IPS-NIHi11 (cell line): ENCODE measurements around the gene STAU1.
"Not testable (repeated sequence)": the region's sequence is repeated elsewhere in the genome, so short reads cannot be mapped to it uniquely, and the experiment has no call there.

Experiments used
- DNase-seq: peaks from one replicate; pipeline ENCODE4 v3.0.0; 2012; ENCODE audit warnings: mixed read lengths, low spot score

Gene STAU1

GRCh38 chr20:49115564-49115963 is 72.6 kb downstream of the STAU1 start:
- no peak for DNase-seq

DNA sequence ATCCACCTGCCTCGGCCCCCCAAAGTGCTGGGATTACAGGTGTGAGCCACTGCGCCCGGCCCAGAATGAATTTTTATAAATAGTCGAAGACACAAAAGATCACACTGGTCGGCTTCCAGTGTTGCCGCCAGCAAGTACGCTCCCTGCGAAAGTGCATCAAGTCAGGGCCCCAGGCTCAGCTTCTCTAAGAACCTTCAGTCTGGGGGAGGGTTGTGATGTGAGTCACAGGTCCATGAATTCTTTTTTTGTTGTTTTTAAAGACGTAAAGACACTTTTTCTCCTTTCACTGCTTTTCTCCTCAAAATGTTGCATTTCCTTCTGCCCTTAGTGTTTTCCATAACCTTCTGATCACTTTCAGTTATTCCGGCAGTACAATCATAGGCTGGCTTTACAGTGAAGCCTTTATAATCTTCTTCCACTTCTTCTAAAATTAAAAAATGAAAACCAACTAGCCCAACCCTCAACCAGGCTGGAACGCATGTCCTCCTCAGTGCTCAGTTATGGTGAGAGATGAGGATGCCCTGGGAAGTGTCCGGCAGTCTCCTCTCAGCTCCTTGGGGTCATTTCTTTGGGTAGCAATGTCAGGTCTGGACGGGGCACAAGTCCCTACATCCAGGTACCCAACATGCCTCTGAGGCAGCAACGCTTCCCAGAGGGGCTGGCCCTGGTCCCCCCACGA is 75.4 kb downstream of the STAU1 start:
- no peak for DNase-seq

DNA sequence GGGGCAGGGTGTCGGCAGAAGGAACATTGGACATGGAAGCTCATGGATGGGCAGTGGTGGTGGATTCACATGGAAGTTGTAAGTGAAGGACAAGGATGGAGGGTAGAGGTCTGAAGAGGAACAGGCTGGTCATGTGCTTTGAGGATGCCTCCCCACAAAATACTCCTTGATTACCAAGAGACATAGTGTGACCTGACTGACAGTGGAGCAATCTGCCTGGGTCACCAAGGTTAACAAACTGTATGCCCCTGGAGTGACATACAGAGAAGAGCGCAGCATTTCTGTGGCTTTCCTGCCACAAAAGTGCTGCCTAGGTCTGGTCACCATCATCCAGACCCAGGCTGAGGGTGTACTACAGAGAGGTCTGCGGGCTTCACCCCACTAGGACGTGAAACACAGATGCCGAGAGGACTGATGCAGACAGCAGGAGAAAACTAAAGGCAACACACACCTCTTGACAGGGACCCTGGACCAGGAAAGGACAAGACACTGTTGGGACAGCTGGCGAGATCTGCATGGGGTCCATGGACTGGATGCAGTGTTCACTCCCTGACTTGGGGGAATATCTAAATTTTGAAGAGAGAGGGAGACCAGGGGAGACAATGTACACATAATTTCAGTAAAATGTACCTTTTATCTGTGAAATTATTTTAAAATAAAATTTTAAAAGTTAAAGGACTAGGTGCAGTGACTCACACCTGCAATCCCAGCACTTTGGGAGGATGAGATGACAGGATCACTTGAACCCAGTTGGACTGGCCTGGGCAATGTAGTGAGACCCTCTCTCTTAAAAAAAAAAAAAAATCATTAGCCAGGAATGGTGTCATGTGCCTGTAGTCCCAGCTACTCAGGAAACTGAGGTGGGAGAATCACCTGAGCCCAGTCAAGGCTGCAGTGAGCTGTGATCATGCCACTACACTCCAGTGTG is 77.1 kb downstream of the STAU1 start:
- DNase-seq, result no peak

DNA sequence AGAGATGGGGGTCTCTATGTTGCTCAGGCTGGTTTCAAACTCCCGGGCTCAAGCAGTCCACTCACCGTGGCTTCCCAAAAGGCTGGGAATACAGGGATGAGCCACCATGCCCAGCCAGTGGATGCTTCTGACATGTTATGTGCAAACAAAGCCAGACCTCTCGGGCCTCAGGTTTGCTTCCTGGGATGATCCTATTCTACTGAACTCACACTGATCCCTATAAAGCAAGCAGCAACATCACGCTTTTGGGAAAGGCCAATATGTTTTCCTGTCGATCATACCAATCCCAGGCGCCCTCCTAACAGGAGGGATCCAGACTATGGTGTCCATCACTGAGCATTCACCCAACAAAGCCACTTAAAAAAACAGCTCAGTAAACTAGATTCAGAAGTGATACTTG is 81.8 kb downstream of the STAU1 start:
- no peak for DNase-seq

DNA sequence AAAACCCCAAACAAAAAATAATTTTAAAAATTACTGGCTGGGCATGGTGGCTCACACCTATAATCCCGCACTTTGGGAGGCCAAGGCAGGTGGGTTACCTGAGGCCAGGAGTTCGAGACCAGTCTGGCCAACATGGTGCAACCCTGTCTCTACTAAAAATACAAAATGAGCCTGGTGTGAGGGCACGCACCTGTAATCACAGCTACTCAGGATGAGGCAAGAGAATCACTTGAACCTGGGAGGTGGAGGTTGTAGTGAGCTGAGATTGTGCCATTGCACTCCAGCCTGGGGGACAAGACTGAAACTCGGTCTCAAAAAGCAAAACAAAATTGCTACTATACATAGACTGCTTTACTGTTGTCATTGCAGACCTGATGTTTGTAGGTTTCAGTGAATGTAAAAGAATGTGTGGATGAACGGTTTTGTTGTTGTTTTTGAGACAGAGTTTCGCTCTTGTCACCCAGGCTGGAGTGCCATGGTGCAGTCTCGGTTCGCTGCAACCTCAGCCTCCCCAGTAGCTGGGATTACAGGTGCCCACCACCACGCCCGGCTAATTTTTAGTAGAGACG is 83.1 kb downstream of the STAU1 start:
- DNase-seq, result not testable (repeated sequence)

GRCh38 chr20:49104365-49104648 is 83.8 kb downstream of the STAU1 start:
- DNase-seq, result peak; percentile 55

DNA sequence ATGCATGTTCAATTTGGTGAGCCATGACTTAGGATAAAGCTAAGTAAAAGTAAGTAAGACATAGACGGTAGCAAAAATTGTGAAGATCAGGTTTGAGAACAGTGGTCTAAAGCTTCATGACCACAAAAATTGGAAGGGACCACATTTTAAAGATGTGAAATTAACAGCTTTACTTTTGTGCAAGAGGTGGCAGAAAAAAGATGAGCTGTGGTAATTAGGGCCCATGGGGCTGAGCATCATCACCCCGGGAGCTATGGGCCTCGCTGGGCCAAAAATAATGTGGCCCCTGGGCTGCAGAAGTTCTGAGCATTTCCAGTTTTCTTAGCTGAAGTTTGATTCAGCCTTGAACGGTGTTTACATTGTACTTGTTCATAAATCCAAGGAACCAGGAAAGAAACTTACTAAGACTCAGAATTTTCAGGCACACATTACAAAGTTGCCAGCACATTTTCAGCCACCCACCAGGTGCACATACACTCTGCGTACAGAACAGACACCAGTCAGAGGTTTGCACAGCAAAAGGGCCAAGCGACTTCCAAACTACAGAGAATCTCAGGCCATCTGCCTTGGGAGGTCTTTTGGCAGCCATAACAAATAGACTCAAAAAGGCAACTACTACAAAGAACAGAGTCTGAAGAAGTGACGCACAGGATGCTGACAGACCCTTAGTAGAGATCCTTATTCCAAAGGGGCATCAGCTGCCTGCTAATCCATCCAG is 84.3 kb downstream of the STAU1 start:
- DNase-seq, result no peak

- no peak for DNase-seq
These were observed 85.1 kb downstream of the STAU1 start for GRCh38 chr20:49103019-49103418.

GRCh38 chr20:49100972-49101371 is 87.2 kb downstream of the STAU1 start:
- no peak for DNase-seq

GRCh38 chr20:49100292-49100691 is 87.8 kb downstream of the STAU1 start:
- not testable (repeated sequence) for DNase-seq

DNA sequence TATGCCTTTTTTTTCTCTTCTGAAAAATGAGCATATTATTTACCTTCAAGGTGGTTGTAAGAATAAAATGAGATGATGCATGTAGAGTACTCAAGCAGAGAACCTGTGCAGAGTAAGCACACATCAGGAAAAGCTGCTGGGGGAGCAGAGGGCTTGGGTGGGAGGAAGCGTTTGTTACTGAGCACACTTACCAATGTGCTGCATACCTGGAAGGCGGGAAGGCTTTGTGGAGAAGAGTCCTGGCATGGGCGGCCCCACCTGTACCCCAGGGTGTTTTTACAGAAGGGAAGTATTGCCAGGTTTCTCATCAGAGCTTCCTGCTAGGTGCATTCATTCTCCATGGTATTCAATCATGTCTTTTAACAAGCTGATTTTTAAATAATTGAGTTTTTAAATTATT is 89.1 kb downstream of the STAU1 start:
- no peak for DNase-seq

DNA sequence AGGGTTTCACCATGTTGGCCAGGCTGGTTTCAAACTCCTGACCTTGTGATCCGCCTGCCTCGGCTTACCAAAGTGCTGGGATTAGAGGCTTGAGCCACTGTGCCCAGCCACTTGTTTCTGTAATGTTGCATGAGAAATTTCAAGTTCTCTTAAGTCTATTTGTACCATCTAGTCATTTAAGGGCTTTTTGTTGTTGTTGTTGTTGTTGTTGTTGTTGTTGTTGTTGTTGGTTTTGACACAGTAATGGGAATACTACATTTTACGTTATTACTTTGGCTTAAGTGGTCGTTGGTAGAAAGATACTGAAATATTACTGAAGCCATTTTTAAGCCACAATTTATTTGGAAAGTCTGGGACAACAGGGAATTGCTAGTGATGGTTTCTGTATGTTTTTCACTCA is 90.0 kb downstream of the STAU1 start:
- no peak for DNase-seq

DNA sequence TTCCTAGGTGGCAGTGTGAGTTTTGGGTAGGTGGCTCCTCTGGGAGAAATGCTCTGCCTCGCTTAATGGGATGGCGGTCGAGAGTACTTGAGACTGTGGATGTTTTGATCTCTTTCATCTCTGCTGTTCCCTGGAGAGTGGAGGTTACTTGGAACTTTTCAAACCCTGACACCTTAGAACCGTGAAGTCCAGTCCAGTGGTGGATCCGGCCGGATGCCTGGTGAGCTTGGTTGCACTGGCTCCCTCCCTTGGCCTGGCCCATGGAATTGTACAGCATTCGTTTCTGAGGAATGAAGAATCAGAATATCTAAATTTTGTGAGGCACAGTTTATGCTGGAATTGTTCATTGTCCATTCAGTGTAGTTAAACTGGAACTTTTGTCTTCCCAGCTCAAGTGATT is 91.0 kb downstream of the STAU1 start:
- DNase-seq, result no peak

DNA sequence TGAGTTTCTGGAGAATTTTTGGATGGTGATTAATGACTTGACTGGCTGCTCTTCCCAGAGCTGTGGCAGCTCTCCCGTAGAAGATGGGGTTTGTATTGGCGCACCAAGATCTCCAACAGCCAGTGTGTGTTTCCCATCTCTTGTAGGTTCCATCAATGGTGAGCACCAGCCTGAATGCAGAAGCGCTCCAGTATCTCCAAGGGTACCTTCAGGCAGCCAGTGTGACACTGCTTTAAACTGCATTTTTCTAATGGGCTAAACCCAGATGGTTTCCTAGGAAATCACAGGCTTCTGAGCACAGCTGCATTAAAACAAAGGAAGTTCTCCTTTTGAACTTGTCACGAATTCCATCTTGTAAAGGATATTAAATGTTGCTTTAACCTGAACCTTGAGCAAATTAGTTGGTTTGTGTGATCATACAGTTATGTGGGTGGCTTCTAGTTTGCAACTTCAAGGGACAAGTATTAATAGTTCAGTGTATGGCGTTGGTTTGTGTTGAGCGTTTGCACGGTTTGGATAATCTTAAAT is 91.9 kb downstream of the STAU1 start:
- DNase-seq, result no peak

DNA sequence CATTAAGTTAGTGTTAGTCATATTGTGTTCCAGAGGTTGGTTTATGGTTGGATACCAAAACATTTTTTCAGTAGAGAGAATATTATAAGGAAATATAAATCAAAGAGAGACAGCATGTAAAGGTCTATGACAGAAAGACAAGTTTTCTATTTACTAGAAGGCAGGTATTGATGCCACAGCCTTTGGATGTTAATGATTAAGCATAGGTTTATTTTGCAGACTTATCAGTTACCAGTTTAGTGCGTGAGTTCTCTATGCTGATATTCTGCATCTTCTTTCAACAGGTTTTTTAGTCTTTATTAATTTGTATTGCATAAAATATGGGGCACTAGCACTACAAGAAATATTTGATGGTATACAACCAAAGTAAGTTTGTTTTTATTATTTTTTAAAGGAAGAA is 96.4 kb downstream of the STAU1 start:
- no peak for DNase-seq

DNA sequence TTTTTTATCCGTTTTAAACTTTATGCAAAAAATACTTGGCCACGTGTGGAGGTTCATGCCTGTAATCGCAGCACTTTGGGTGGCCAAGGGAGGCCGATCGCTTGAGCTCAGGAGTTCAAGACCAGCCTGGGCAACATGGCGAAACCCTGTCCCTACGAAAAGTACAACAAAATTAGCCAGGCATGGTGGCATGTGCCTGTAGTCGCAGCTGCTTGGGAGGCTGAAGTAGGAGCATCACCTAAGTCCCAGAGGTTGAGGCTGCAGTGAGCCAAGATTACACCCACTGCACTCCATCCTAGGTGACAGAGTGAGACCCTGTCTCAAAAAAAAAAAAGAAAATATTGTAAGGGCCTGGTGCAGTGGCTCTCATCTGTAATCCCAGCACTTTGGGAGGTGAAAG is 97.0 kb downstream of the STAU1 start:
- DNase-seq, result no peak

DNA sequence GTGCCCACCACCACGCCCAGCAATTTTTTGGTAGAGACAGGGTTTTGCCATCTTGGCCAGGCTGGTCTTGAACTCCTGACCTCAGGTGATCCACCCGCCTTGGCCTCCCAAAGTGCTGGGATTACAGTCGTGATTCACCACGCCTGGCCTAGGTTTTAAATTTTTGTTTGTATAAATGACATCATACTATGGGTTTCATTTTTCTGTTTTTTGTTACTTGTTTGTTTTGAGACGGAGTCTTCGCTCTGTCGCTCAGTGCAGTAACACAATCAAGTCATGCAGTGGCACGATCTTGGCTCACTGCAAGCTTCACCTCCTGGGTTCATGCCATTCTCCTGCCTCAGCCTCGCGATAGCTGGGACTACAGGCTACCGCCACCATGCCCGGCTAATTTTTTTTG is 105.8 kb downstream of the STAU1 start:
- not testable (repeated sequence) for DNase-seq

GRCh38 chr20:49078310-49078709 is 109.8 kb downstream of the STAU1 start:
- DNase-seq, result no peak

- DNase-seq, result no peak
These were observed 113.6 kb downstream of the STAU1 start for GRCh38 chr20:49074521-49074920.
